HG03060 (cell line): ENCODE data around the gene REM2.
A peak's percentile ranks its signal among the peaks of the same experiment; 100 is the strongest.

Source experiments
- ATAC-seq: cut with Tn5 transposase; IDR thresholded peaks from one replicate; pipeline ENCODE4 v1.9.1; 2021; ENCODE audit warnings: low read depth, moderate number of reproducible peaks; ENCODE audit not compliant: unreplicated experiment

REM2 gene

DNA sequence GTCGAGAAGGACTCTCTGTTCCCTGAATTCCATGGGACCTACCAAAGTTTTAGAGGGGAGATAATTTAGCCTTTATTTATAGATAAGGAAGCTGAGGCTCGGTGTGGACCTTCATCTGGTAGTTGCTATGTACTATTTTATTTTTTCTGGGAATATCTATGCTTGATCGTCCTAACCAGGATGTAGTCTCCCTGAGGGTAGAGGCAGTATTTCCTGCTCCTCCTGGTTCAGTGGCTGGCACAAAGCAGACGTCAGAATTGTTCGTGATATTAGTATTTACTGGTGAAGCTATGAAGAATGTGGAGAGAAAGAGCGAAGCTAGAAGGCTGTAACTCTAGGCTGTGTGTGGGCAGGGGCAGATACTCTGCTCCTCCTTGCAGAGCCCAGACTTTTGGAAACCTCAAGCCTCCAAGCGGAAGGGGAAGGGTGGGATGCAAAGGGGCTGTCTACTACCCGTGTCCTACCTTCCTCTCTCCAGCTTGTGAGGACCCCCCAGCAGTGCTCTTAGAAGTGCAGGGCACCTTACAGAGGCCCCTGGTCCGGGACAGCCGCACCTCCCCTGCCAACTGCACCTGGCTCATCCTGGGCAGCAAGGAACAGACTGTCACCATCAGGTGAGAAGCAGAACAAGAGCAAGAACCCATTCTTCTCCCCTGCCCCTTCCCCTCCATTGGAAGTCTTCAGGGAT is 10.0 kb upstream of the REM2 start:
- no peak for ATAC-seq

DNA sequence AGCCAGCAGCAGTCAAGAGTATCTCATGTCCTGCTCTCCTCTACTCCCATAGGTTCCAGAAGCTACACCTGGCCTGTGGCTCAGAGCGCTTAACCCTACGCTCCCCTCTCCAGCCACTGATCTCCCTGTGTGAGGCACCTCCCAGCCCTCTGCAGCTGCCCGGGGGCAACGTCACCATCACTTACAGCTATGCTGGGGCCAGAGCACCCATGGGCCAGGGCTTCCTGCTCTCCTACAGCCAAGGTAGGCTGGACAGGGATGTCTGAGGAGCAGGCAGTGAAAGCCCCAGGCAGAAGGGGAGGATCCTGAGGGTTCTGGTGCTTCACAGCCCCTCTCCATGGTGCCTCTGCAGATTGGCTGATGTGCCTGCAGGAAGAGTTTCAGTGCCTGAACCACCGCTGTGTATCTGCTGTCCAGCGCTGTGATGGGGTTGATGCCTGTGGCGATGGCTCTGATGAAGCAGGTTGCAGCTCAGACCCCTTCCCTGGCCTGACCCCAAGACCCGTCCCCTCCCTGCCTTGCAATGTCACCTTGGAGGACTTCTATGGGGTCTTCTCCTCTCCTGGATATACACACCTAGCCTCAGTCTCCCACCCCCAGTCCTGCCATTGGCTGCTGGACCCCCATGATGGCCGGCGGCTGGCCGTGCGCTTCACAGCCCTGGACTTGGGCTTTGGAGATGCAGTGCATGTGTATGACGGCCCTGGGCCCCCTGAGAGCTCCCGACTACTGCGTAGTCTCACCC is 7.8 kb upstream of the REM2 start:
- no peak for ATAC-seq

DNA sequence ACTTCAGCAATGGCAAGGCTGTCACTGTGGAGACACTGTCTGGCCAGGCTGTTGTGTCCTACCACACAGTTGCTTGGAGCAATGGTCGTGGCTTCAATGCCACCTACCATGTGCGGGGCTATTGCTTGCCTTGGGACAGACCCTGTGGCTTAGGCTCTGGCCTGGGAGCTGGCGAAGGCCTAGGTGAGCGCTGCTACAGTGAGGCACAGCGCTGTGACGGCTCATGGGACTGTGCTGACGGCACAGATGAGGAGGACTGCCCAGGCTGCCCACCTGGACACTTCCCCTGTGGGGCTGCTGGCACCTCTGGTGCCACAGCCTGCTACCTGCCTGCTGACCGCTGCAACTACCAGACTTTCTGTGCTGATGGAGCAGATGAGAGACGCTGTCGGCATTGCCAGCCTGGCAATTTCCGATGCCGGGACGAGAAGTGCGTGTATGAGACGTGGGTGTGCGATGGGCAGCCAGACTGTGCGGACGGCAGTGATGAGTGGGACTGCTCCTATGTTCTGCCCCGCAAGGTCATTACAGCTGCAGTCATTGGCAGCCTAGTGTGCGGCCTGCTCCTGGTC is 7.2 kb upstream of the REM2 start:
- ATAC-seq, result no peak

DNA sequence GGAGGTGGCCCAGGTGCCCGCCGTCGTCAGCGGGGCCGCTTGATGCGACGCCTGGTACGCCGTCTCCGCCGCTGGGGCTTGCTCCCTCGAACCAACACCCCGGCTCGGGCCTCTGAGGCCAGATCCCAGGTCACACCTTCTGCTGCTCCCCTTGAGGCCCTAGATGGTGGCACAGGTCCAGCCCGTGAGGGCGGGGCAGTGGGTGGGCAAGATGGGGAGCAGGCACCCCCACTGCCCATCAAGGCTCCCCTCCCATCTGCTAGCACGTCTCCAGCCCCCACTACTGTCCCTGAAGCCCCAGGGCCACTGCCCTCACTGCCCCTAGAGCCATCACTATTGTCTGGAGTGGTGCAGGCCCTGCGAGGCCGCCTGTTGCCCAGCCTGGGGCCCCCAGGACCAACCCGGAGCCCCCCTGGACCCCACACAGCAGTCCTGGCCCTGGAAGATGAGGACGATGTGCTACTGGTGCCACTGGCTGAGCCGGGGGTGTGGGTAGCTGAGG is 6.0 kb upstream of the REM2 start:
- ATAC-seq, result no peak

DNA sequence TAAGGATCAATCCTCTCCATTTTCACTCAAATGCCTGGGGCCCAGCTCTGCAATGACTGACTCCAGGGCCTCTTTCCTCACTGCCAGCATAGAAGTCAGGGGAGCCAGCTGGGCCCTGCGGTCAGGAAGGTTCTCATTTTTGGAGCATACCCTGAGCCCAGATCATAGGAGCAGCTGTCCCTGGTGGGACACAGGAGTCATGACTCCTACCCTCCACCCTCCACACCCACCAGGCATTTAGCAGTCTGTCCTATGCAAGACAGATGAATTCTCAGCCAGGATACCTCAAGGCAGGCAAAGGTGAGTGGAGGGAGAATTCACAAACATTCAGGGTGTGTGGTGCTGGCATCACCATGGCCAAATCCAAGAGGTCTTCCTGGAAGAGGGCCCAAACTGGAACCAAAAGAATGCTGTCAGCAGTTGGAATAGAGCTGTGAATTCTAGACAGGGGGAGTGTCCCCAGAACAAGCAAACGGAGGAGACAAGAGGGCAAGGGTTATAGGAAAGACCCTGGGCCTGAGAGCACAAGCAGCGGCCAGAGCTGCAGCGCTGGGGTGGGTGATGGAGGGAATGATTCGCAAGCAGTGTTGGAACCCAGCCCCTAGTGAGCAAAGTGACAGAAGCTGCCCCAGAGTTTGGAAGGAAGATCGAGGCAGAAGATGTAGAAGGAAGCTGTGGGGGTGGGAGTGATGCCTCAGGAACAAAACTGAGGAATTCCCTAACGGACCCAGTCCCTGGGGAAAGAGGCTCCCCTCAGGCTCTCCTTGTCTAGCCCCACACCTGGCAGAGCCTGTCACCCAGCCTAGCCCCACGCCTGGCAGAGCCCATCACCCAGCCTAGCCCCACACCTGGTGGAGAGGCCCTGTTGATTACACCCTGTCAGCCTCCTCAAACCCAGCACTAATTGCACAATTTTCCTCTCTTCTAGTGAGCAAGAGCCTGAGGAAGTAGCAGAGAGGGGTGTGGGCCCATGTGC is 4.5 kb upstream of the REM2 start:
- no peak for ATAC-seq

DNA sequence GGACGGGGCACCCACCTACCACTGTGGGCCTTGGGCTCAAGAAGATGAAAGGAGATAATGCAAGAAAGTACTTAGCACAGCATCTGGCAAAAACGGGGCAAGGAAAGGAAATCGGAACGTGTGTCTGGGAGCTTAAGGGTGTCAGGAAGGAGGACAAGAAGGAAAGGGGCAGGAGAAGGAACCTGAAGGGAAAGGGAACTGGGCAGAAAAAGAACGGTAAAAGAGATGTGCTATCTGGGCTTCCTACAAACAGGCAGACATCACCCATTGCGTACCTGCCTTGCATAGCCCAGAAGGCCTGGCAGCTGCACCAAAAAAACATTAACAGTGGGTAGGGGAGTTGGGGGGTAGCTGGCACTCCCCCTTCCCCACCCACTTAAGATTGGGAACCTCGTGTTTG is 958 bp upstream of the REM2 start:
- ATAC-seq, result no peak

DNA sequence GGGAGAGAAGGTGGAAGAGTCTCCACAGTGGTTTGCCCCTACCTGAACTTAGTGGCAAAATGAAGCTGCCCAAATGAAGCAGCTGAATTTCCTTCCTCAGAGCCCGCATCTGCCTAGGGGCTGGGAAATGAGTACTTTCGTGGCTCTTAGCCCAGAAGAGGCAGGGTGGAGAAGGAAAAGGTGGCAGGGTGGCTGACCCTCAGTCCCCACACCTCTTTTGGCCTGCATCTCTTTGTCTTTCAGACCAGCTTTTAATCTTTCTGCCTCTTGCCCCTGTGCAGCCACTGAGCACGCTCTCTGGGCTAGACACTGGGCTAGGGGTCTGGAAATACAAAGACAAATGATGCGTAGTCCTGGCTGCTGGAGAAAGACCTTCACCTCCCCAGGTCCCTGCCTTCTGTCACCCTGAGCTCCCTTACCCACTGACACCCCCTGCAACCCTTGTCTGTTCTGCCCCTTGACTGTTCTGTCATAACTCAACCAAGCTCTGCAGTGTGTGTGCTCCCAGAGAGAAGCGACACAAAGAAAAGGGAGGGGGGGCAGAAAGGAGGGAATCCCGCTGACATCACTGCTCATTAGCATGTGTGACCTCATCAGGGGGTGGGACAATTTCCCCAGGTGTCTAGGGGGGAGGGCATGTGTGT is 371 bp upstream of the REM2 start:
- no peak for ATAC-seq

DNA sequence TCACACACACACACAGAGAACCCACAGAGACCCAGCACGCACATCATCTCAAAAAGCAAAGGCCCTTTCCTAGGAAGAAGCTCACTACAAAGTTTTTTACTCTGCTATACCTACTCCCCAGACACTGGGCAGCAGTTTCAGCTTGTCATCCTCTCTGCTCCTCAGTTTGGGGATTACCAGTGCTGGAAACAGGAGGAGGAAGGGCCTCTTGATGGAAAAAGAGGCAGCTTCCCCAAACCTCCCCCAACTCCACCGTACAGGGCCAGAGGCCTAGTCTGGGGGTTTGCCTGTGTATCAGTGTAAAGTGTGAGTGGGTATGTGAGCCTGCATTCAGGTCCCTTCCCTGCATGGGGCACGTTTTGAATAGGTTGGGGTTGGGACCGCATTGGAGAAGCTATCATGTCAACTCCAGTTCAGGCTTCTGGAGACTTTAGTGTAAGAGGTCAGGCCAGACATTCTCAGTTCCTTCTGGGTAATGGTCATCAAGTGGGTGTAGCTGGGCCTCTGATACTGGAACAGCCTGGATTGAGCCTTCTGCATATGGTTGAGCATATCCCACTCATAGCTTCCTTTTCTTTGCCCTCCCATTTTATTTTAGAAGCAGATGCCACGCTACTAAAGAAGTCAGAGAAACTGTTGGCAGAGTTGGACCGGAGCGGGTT is 1.2 kb downstream of the REM2 start:
- ATAC-seq, result no peak

DNA sequence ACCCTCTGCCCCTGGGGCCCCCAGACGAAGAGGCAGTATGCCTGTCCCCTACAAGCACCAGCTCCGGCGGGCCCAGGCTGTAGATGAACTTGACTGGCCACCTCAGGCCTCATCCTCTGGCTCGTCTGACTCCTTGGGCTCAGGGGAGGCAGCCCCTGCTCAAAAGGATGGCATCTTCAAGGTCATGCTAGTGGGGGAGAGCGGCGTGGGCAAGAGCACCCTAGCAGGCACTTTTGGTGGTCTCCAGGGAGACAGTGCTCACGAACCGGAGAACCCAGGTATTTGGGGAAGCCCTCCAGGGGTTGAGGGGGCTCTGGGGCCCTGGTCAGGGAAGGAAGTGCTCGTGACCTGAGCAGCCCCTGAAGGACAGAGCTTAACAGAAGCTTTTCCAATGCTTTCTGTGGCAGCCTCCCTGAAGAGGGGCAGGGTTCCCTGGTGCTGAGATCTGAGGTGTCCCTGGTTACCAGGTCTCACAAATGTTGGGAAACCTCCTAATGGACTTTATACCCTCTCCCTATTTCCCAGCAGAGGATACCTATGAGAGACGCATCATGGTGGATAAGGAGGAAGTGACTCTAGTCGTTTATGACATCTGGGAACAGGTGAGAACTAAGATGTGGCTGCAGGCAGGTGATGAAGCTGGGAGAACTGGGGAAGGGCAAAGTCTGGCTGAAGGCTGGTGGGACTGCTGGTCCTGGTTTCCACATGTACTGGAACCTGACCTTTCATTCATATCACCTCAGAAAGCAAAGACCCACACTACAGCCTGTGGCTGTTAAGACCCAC is 1.9 kb downstream of the REM2 start:
- ATAC-seq, result no peak

DNA sequence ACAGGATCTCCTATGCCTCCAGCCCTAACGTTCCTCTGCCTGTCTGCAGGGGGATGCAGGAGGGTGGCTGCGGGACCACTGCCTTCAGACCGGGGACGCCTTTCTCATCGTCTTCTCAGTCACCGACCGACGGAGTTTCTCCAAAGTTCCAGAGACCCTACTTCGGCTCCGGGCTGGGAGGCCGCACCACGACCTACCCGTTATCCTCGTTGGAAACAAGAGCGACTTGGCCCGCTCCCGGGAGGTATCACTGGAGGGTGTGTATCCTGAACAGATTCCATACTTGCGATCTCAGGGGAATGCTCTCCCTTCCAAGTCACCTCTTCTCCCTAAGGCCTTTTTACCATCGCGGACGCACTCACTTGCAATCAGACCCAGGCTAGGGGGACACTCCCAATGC is 3.0 kb downstream of the REM2 start:
- ATAC-seq, result no peak

DNA sequence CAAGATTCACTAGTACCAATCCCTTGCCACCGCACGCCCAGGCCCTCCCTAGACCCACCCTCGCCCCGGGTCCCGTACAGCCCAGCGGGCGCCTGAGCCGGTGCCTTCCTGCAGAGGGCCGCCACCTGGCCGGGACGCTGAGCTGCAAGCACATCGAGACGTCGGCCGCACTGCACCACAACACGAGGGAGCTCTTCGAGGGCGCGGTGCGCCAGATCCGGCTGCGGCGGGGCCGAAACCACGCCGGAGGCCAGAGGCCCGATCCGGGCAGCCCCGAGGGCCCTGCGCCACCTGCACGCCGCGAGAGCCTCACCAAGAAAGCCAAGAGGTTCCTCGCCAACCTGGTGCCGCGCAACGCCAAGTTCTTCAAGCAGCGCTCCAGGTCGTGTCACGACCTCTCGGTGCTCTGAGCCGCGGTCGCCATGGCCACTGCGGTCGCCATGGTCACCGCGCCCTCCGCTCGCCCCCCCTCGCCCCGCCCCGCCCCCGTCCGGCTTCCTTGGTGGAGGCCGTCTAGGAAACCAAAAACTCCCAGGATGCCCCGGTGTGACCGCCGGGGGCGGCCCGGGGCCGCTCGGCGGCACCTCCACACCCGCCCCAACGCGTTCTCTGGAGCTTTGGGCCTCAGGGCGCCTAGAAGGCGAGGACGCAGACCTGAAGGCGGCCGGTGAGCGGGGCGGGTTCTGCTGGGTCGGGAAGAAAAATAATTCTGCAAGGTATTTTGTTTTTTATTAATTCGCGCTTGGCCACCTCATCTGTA is 3.7 kb downstream of the REM2 start:
- peak; percentile 29 for ATAC-seq

DNA sequence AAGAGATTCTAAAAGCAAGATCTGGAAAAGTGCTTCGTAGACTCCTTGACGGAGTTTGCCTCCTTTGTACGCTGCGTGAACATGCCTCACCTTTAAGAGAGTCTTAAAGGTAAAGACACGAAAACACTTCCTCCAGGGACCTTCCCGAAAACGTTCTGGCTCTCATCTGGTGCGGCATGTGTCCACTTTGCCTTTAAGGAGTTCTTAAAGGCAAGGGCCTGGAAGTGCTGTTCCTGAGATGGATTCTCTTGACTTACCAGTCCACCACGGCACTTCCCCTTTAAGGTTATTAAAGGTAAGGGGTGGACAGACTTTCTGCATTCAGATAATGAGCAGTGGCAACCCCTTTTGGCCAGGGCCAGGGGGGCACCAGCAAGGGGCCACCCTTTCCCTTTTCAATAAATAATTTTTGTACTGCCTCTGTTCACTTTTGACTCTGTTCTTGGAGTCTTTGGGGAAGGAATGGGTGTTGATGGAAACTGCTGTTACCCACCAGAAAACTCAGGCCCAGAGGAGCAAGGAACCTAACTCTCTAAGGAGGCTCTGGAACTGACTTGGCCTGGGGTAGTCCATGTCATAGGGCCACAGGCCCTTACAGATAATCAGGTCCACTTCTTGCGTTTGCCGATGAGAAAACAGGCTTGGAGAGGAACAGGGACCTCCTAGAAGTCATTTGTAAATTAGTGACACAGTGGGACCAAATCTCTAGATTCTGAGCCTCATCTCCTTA is 4.4 kb downstream of the REM2 start:
- ATAC-seq, result peak; percentile 23

DNA sequence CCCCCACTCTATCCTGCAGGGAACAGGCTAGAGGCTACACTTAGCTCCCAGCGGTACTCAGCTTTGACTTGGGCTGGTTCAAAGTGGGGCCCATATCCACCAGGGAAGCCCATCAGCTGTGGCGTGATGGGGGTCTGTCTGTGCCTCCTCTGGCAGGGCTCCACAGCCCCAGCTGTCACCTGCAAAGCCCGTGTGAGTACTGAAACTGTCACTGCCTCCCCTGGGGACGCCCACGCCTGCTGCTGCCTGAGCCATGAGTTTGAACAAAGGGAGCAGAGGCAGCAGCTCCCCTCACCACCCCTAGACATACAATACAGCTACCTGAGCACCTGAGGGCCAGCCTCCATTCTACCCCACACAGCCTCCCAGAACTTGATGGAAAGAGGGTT is 5.0 kb downstream of the REM2 start:
- peak; percentile 35 for ATAC-seq

DNA sequence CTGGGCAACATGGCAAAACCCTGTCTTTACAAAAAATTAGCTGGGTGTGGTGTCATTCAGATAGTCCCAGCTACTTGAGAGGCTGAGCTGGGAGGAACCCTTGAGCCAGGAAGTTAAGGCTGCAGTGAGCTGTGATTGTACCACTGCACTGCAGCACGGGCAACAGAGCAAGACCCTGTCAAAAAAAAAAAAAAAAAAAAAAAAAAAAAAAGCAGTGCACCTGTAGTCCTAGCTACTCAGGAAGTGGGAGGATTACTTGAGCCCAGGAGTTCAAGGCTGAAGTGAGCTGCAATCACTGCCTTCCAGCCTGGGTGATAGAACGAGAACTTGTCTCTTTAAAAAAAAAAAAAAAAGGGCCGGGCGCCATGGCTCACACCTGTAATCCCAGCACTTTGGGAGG is 5.6 kb downstream of the REM2 start:
- ATAC-seq, result no peak

DNA sequence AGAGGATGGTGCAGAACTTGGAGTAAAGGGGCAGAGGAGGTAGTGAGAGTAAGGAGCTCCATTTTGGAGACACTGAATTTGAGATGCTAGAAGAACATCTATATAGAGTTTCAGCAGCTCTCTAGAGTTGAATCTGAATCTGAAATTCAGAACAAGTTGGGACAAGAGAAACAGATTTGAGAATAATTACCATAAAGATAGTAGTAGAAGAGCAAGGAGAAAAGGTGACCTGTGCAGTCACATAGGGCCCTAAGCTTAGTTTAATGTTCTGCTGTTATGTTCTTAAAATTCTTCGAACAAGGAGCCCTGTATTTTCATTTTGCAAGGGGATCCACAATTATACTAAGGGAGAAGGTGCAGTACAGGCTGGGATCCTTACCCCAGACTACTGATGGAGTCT is 7.4 kb downstream of the REM2 start:
- ATAC-seq, result no peak

DNA sequence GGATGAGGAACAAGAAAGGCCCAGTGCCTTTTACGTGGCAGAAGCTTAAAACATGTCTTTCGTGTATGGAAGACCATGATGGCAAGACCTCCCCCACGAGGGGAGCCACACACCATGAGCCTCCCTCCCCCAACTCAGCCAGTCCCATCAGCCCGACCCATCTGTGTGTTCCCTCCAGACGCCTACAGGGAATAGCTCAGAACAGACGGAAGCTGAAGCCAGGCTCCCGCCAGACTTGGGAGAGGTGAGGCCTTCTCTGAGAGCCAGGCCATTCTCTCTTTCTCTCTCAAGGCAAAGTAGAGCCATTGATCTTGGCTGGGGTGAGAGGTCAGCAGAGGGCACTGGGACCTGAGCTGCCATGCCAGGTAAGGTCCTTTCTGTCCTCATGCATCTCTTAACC is 9.5 kb downstream of the REM2 start:
- no peak for ATAC-seq

DNA sequence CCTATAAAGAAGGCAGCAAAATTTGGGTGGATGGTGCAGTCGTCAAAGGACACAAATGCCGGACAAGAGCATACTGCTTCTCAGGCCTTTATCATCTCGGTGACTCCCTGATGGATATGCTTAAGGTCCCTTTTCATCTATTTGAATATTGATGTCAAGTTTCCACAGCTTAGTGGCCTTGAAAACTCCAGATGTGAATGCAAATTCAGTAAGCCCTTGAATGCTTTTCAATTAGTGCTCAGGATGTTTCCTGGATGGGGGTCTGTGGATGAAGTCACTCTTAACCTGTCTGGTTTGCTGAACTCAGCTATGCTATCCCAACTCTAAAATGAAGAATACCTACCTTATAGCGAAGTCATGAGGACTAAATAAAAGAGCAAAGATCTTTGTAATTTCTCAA is 10.7 kb downstream of the REM2 start:
- ATAC-seq, result no peak

DNA sequence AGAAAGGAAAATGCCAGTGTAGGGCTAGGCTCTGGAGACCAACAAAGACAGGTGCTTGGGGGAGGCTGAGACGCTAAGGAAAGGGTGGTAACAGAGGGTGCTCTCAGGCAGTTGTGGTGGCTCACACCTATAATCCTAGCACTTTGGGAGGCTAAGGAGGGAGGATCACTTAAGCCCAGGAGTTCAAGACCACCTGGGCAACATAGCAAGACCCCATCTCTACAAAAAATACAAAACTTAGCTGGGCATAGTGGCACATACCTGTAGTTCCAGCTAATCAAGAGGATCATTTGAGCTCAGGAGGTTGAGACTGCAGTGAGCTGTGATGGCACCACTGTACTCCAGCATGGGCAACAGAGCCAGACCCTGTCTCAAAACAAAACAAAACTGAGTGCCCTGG is 12.4 kb downstream of the REM2 start:
- no peak for ATAC-seq
